Measurements from ENCODE around the gene SIX5.

SIX5 gene

GRCh38 chr19:45814166-45814780 is 45.2 kb upstream of the SIX5 start:
- no peak overlapping the region for H3K27ac ChIP-seq (ENCODE audit: low read depth, low read length)

GRCh38 chr19:45812297-45812696 is 43.2 kb upstream of the SIX5 start:
- Histone ChIP-seq H3K4me2 (ENCODE audit: low read length) (no peak overlapping the region), H3K27me3 (ENCODE audit: control insufficient read depth, low read length) (no peaks in the 10 kb centered on the region), H3K4me3 (ENCODE audit: low read length) (no peak overlapping the region), H3K36me3 (ENCODE audit: control insufficient read depth, low read length) (peaks cover 22% of the 10 kb centered on the region), H3K4me1 (ENCODE audit: control insufficient read depth, low read length) (peaks cover 25% of the 10 kb centered on the region), H4K20me1 (ENCODE audit: control insufficient read depth, insufficient read depth, low read depth, low read length) (peaks cover 3% of the 10 kb centered on the region; the same call in 1 of the 2 replicates), H3K27ac (ENCODE audit: low read depth, low read length) (no peak overlapping the region), H3K9me3 (ENCODE audit: control insufficient read depth, insufficient read depth, low read length) (no peaks in the 10 kb centered on the region), H3K9me2 (replicated peaks; ENCODE audit: control insufficient read depth, low read length) (no peaks in the 10 kb centered on the region), H3F3A (ENCODE audit: control insufficient read depth, insufficient read depth) (no peaks in the 10 kb centered on the region), H3K79me2 (ENCODE audit: control insufficient read depth, low read length) (no peaks in the 10 kb centered on the region)
- no peak for TF ChIP-seq EZH2phosphoT487 (IDR thresholded peaks at IDR 0.05; ENCODE audit: borderline replicate concordance, low read length)
- TF ChIP-seq CTCF (IDR thresholded peaks at IDR 0.05; ENCODE audit: low read depth, low read length, poor library complexity, severe bottlenecking), result no peak

More at GRCh38 chr19:45814166-45814780, 45.2 kb upstream of the SIX5 start:
- Histone ChIP-seq H3K79me2 (ENCODE audit: control insufficient read depth, low read length) (no peaks in the 10 kb centered on the region), H3K9me3 (ENCODE audit: control insufficient read depth, insufficient read depth, low read length) (no peaks in the 10 kb centered on the region), H3K4me3 (ENCODE audit: low read length) (no peak overlapping the region), H3F3A (ENCODE audit: control insufficient read depth, insufficient read depth) (no peaks in the 10 kb centered on the region), H3K27me3 (ENCODE audit: control insufficient read depth, low read length) (no peaks in the 10 kb centered on the region), H4K20me1 (ENCODE audit: control insufficient read depth, insufficient read depth, low read depth, low read length) (peaks cover 3% of the 10 kb centered on the region; the same call in 1 of the 2 replicates), H3K4me2 (ENCODE audit: low read length) (no peak overlapping the region), H3K4me1 (ENCODE audit: control insufficient read depth, low read length) (peaks cover 24% of the 10 kb centered on the region), H3K9me2 (replicated peaks; ENCODE audit: control insufficient read depth, low read length) (no peaks in the 10 kb centered on the region), H3K36me3 (ENCODE audit: control insufficient read depth, low read length) (peaks cover 22% of the 10 kb centered on the region)
- no peak for TF ChIP-seq EZH2phosphoT487 (IDR thresholded peaks at IDR 0.05; ENCODE audit: borderline replicate concordance, low read length)
- no peak for TF ChIP-seq CTCF (IDR thresholded peaks at IDR 0.05; ENCODE audit: low read depth, low read length, poor library complexity, severe bottlenecking)

GRCh38 chr19:45809643-45810159 is 40.6 kb upstream of the SIX5 start:
- H4K20me1 ChIP-seq (ENCODE audit: control insufficient read depth, insufficient read depth, low read depth, low read length), result no peaks in the 10 kb centered on the region
- H3K9me2 ChIP-seq (replicated peaks; ENCODE audit: control insufficient read depth, low read length), result no peaks in the 10 kb centered on the region
- H3K36me3 ChIP-seq (ENCODE audit: control insufficient read depth, low read length), result peaks cover 6% of the 10 kb centered on the region
- no peaks in the 10 kb centered on the region for H3K79me2 ChIP-seq (ENCODE audit: control insufficient read depth, low read length)
- peaks cover 24% of the 10 kb centered on the region for H3K4me1 ChIP-seq (ENCODE audit: control insufficient read depth, low read length)
- peak overlapping the region; percentile 47 for H3K4me2 ChIP-seq (ENCODE audit: low read length)
- no peak for TF ChIP-seq CTCF (IDR thresholded peaks at IDR 0.05; ENCODE audit: low read depth, low read length, poor library complexity, severe bottlenecking)
- TF ChIP-seq EZH2phosphoT487 (IDR thresholded peaks at IDR 0.05; ENCODE audit: borderline replicate concordance, low read length), result no peak
- H3K27me3 ChIP-seq (ENCODE audit: control insufficient read depth, low read length), result no peaks in the 10 kb centered on the region
- H3K9me3 ChIP-seq (ENCODE audit: control insufficient read depth, insufficient read depth, low read length), result no peaks in the 10 kb centered on the region
- H3F3A ChIP-seq (ENCODE audit: control insufficient read depth, insufficient read depth), result no peaks in the 10 kb centered on the region
- H3K4me3 ChIP-seq (ENCODE audit: low read length), result peak overlapping the region; percentile 21; the same call in 1 of the 2 replicates
- H3K27ac ChIP-seq (ENCODE audit: low read depth, low read length), result peak overlapping the region; percentile 37
